A549 (cell line): Measurements from ENCODE around the gene DCAF4. TPM values are rescaled to one million over a fixed set of nuclear protein-coding genes. Genes with fewer than 3 reads are reported as not detected.

Source experiments
- ATAC-seq, 2 experiments: fragments of 200-7000 bp in 1 of 2; fragments of >200 bp in 1 of 2; cut with Nextera tagmentation in 1 of 2; cut with Tn5 transposase in 1 of 2; 3 replicates each; pipeline versions ENCODE4 v1.8.0 to v1.9.1; 2018 to 2020; ENCODE audit warnings: mild to moderate bottlenecking in 1 of 2, moderate library complexity in 1 of 2
- CTCF ChIA-PET: fragments of 300-600 bp; sonication (Branson Sonifier 250); formaldehyde crosslinking; extraction: SDS; loops from one replicate; lab custom pipeline; 2021; ENCODE audit warnings: antibody characterized with exemption, inconsistent platforms; lab: Yijun Ruan, JAX
- POLR2A ChIA-PET: fragments of 350-600 bp; formaldehyde crosslinking; extraction: SDS; loops from one replicate; lab custom pipeline; 2021; ENCODE audit warnings: antibody characterized with exemption, inconsistent platforms; lab: Yijun Ruan, JAX
- DNase-seq, 2 experiments: peaks; one replicate each; pipeline versions ENCODE4 v3.0.0 to v3.0.0-alpha.2; 2011 to 2016; ENCODE audit warnings: low read depth in 1 of 2, low spot score in 1 of 2
- FAIRE-seq: peaks from 2 replicates; lab custom pipeline; 2011; peaks lifted over from hg19 to GRCh38; lab: Jason Lieb, UNC
- H3K27ac ChIP-seq, 2 experiments: fragments of >200 bp; sonication (Bioruptor Twin); formaldehyde crosslinking; 3 replicates each; pipeline ENCODE4 v1.5.1; 2016 to 2017
- H3K4me1 ChIP-seq: fragments of >200 bp; sonication (Bioruptor Twin); formaldehyde crosslinking; 3 replicates; pipeline ENCODE4 v1.6.1; 2016
- H3K4me2 ChIP-seq: fragments of >200 bp; sonication (Bioruptor Twin); formaldehyde crosslinking; 3 replicates; pipeline ENCODE4 v1.6.1; 2016
- H3K4me3 ChIP-seq: fragments of >200 bp; sonication (Bioruptor Twin); formaldehyde crosslinking; 3 replicates; pipeline ENCODE4 v1.5.1; 2016
- H3K9me3 ChIP-seq: fragments of >200 bp; sonication (Bioruptor Twin); formaldehyde crosslinking; 3 replicates; pipeline ENCODE4 v1.6.1; 2016
- CBX8 ChIP-seq: fragments of 200-600 bp; sonication (generic); IDR thresholded peaks from 2 replicates; pipeline ENCODE4 v1.6.1; 2016
- CEBPB ChIP-seq, 2 experiments: fragments of >200 bp in 1 of 2; sonication (Bioruptor Twin) in 1 of 2; formaldehyde crosslinking in 1 of 2; IDR thresholded peaks; 2 replicates each; pipeline ENCODE4 v1.6.1; 2012 to 2016
- EHF ChIP-seq: fragments of 250-450 bp; sonication (Bioruptor Pico); IDR thresholded peaks from 2 replicates; pipeline ENCODE4 v1.5.0; 2020; ENCODE audit warnings: mild to moderate bottlenecking
- EHMT2 ChIP-seq: fragments of 200-600 bp; sonication (generic); IDR thresholded peaks from 2 replicates; pipeline ENCODE4 v1.6.1; 2016; ENCODE audit warnings: antibody characterized with exemption, low read depth, mild to moderate bottlenecking, moderate library complexity
- ESRRA ChIP-seq: fragments of 150-350 bp; IDR thresholded peaks from 2 replicates; pipeline ENCODE4 v1.6.1; 2014; ENCODE audit warnings: mild to moderate bottlenecking, low read length, borderline replicate concordance
- FOSB ChIP-seq: fragments of 250-450 bp; sonication (Bioruptor Pico); IDR thresholded peaks from 2 replicates; pipeline ENCODE4 v1.5.0; 2020; ENCODE audit warnings: mild to moderate bottlenecking, moderate library complexity
- FOXS1 ChIP-seq: fragments of 250-450 bp; sonication (Bioruptor Pico); IDR thresholded peaks from 2 replicates; pipeline ENCODE4 v1.5.0; 2020; ENCODE audit warnings: mild to moderate bottlenecking, moderate library complexity
- GATA3 ChIP-seq: IDR thresholded peaks from 2 replicates; pipeline ENCODE4 v1.6.1; 2012; ENCODE audit warnings: borderline replicate concordance
- HDAC2 ChIP-seq: fragments of 200-600 bp; sonication (generic); IDR thresholded peaks from 2 replicates; pipeline ENCODE4 v1.6.1; 2016
- HEYL ChIP-seq: fragments of 250-450 bp; sonication (Bioruptor Pico); IDR thresholded peaks from 2 replicates; pipeline ENCODE4 v1.8.0; 2021; ENCODE audit warnings: mild to moderate bottlenecking, moderate library complexity
- HOXB13 ChIP-seq: fragments of 250-450 bp; sonication (Bioruptor Pico); IDR thresholded peaks from 2 replicates; pipeline ENCODE4 v1.5.0; 2020; ENCODE audit warnings: low read depth, mild to moderate bottlenecking, moderate library complexity
- KDM1A ChIP-seq: fragments of 200-600 bp; sonication (generic); IDR thresholded peaks from 2 replicates; pipeline ENCODE4 v1.6.1; 2016; ENCODE audit warnings: low read depth, mild to moderate bottlenecking
- MAFK ChIP-seq: fragments of 450-650 bp; IDR thresholded peaks from 2 replicates; pipeline ENCODE4 v1.6.1; 2014; ENCODE audit not compliant: partially characterized antibody
- MAZ ChIP-seq: fragments of 150-350 bp; IDR thresholded peaks from 2 replicates; pipeline ENCODE4 v1.6.1; 2014; ENCODE audit warnings: antibody characterized with exemption, low read depth, low read length, borderline replicate concordance
- MYC ChIP-seq: IDR thresholded peaks from 2 replicates; pipeline ENCODE4 v1.6.1; 2012; ENCODE audit warnings: mild to moderate bottlenecking, inconsistent platforms, low read length, improper control_type of control experiment, borderline replicate concordance
- NPAS2 ChIP-seq: fragments of 250-450 bp; sonication (Bioruptor Pico); IDR thresholded peaks from 2 replicates; pipeline ENCODE4 v1.8.0; 2022; ENCODE audit warnings: mild to moderate bottlenecking, moderate library complexity, borderline replicate concordance
- NR3C1 ChIP-seq: fragments of >200 bp; sonication (Bioruptor Twin); formaldehyde crosslinking; IDR thresholded peaks from 3 replicates; pipeline ENCODE4 v1.6.1; 2017
- PHF8 ChIP-seq: fragments of 200-600 bp; sonication (generic); IDR thresholded peaks from 2 replicates; pipeline ENCODE4 v1.6.1; 2016; ENCODE audit warnings: low read depth, mild to moderate bottlenecking, antibody characterized with exemption, moderate library complexity, borderline replicate concordance
- POLR2A ChIP-seq: IDR thresholded peaks from 2 replicates; pipeline ENCODE4 v1.6.1; 2012; ENCODE audit warnings: mild to moderate bottlenecking, low read length
- POLR2AphosphoS2 ChIP-seq: conservative IDR thresholded peaks from 2 replicates; pipeline ENCODE4 v1.6.1; 2012; ENCODE audit warnings: low read length, improper control_type of control experiment, inconsistent platforms
- RAD21 ChIP-seq, 2 experiments: fragments of >200 bp in 1 of 2; sonication (Bioruptor Twin) in 1 of 2; formaldehyde crosslinking in 1 of 2; IDR thresholded peaks in 1 of 2; conservative IDR thresholded peaks in 1 of 2; 2 replicates in 1 of 2; 3 replicates in 1 of 2; pipeline ENCODE4 v1.6.1; 2012 to 2018; ENCODE audit warnings: inconsistent platforms in 1 of 2
- RCOR1 ChIP-seq: fragments of 150-350 bp; IDR thresholded peaks from 2 replicates; pipeline ENCODE4 v1.6.1; 2014; ENCODE audit warnings: antibody characterized with exemption, low read length, low read depth
- RFX5 ChIP-seq: fragments of 450-650 bp; IDR thresholded peaks from 2 replicates; pipeline ENCODE4 v1.7.1; 2014; ENCODE audit warnings: antibody characterized with exemption, mild to moderate bottlenecking, moderate library complexity
- SMC3 ChIP-seq: fragments of >200 bp; sonication (Bioruptor Twin); formaldehyde crosslinking; IDR thresholded peaks from 3 replicates; pipeline ENCODE4 v1.6.1; 2018; ENCODE audit warnings: inconsistent platforms
- SREBF2 ChIP-seq: fragments of 450-650 bp; IDR thresholded peaks from 2 replicates; pipeline ENCODE4 v1.6.1; 2014; ENCODE audit warnings: mild to moderate bottlenecking, moderate library complexity
- TFCP2L1 ChIP-seq: fragments of 250-450 bp; sonication (Bioruptor Pico); IDR thresholded peaks from 2 replicates; pipeline ENCODE4 v1.5.0; 2021; ENCODE audit warnings: mild to moderate bottlenecking
- TP53 ChIP-seq: fragments of 250-450 bp; sonication (Bioruptor Pico); IDR thresholded peaks from 2 replicates; pipeline ENCODE4 v1.5.0; 2021; ENCODE audit warnings: mild to moderate bottlenecking, moderate library complexity
- ZFP36 ChIP-seq: fragments of 450-650 bp; IDR thresholded peaks from 2 replicates; pipeline ENCODE4 v1.6.1; 2014; ENCODE audit warnings: borderline replicate concordance; ENCODE audit not compliant: partially characterized antibody
- ZSCAN20 ChIP-seq: fragments of 250-450 bp; sonication (Bioruptor Pico); IDR thresholded peaks from 2 replicates; pipeline ENCODE4 v1.8.0; 2022; ENCODE audit warnings: mild to moderate bottlenecking, moderate library complexity
- WGBS: methylation state at CpG from one replicate; pipeline ENCODE4 v1.1.6; 2017; ENCODE audit errors: missing lambda C conversion rate; 5-methylcytosine and 5-hydroxymethylcytosine counted together
- polyA plus RNA-seq, 4 experiments: library from polyadenylated mRNA; depleted of rRNA in 3 of 4; stranded (reverse); fragments of >200 nt; fragmentation: RNase III in 1 of 4; extraction: RNeasy Plus Mini Kit Qiagen cat#74134 plus additional on column Dnase treatment in 1 of 4; gene quantifications; 2 replicates in 3 of 4; 3 replicates in 1 of 4; pipeline ENCODE4 v1.2.3, GENCODE V29; 2011 to 2017
- TF ChIP-seq, protein P1 (sequence below): IDR thresholded peaks from 2 replicates; pipeline ENCODE4 v1.6.1; 2012
- TF ChIP-seq, protein P2 (sequence below): fragments of 450-650 bp; IDR thresholded peaks from 2 replicates; pipeline ENCODE4 v1.6.1; 2014; ENCODE audit warnings: antibody characterized with exemption
- TF ChIP-seq, protein P3 (sequence below): IDR thresholded peaks from 2 replicates; pipeline ENCODE4 v1.6.1; 2012

DCAF4 gene
- polyA plus RNA-seq, 2 of the 4 experiments (the other 2 are of a cell fraction): 18.4 to 22.4 TPM

DNA sequence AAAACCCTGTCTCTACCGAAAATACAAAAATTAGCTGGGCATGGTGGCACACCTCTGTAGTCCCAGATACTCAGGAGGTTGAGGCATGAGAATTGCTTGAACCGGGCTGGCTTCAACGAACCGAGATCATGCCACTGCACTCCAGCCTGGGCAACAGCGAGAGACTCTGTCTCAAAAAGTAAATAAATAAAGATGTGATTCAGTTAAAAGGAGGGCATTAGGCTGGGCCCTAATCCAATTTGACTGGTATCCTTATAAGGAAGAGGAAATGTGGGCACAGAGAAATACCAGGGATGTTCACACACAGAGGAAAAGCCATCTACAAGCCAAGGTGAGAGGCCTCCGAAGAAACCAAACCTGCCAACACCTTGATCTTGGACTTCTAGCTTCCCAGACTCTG lies 10.1 kb upstream of the DCAF4 start:
- TF ChIP-seq TP53: no peak
- TF ChIP-seq MYC: no peak
- no peak for TF ChIP-seq HOXB13 (CRISPR knock-in tag)
- no peak for TF ChIP-seq ZFP36
- no peak for TF ChIP-seq SREBF2
- no peak for TF ChIP-seq FOSB (CRISPR knock-in tag)
- TF ChIP-seq CEBPB (IDR thresholded peaks at IDR 0.05): no peak
- no peak for TF ChIP-seq RCOR1
- no peak for TF ChIP-seq NR3C1
- TF ChIP-seq GATA3: no peak
- no peak for TF ChIP-seq FOXS1
- no peak for TF ChIP-seq NPAS2 (CRISPR knock-in tag)
- no peak for TF ChIP-seq EHF (CRISPR knock-in tag)
- TF ChIP-seq ESRRA: no peak
- TF ChIP-seq KDM1A: no peak
- TF ChIP-seq, all 56 proteins: peak for 0
- Histone ChIP-seq H3K27ac (no peak overlapping the region), H3K4me3 (no peak overlapping the region), H3K4me2 (peak overlapping the region; percentile 18; the same call in 1 of the 3 replicates), H3K4me1 (peaks cover 8% of the 10 kb centered on the region; the same call in 1 of the 3 replicates), H3K9me3 (no peaks in the 10 kb centered on the region)
- DNase-seq: peak in 1 of 2 experiments; percentile 25
- ChIA-PET CTCF (interaction anchor here (1.0 to 3.0 kb wide), 6 partner anchors 11 to 409 kb away, joined by 3 to 24 read pairs (median 4); no protein-coding TSS in a partner anchor), POLR2A (no interaction called here)
- no peak for FAIRE-seq
- peak in 1 of 2 experiments; percentile 65; a peak in 3 of 6 replicates for ATAC-seq
- WGBS: 20% methylated on average over 6 of the region's 6 CpGs

DNA sequence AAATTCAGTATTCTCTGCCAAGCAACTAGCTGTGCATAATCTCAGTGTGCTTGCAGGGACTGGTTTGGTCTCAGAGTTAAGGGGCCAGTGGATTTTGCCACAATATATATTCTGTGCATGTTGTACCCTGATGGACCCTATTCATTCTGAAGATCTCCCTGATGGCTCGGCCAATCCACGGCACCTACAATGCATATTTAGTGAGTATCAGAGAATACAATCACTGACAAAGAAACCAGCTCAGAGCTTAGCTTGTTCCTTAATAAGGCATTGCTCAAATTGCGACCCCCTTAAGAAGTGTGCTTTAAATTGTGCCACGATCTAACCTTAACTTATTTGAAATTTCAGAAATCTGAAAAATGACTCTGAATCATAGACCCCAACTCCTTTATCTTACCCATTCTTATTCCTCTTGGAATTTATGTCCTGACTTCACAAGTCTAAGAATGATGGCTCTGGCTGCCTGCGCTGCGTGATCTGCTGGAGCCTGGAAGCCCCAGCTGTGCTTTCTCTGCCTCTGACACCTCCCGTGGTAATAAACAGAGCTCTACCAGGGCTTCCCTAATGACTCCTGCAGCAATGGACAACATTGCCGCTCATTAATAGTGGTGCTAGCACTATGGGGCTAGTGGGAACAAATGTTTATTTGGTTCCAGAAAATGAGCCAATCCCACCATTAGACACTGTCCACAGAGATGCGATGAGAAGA lies 9.0 kb upstream of the DCAF4 start:
- POLR2A ChIA-PET: no interaction called here
- no peak for ATAC-seq
- peaks cover 8% of the 10 kb centered on the region; the same call in 1 of the 3 replicates for H3K4me1 ChIP-seq
- H3K27ac ChIP-seq: no peak overlapping the region
- H3K9me3 ChIP-seq: no peaks in the 10 kb centered on the region
- no peak for DNase-seq
- no peak overlapping the region for H3K4me3 ChIP-seq
- TF ChIP-seq MAZ: no peak
- no peak for TF ChIP-seq NPAS2 (CRISPR knock-in tag)
- no peak for TF ChIP-seq KDM1A
- no peak for TF ChIP-seq SMC3
- no peak for TF ChIP-seq POLR2AphosphoS2
- no peak for TF ChIP-seq TFCP2L1 (CRISPR knock-in tag)
- TF ChIP-seq, all 56 proteins: peak for 0
- no peak overlapping the region for H3K4me2 ChIP-seq
- WGBS: 62% methylated on average over 8 of the region's 9 CpGs
- CTCF ChIA-PET: interaction anchor here (0.7 to 3.0 kb wide), 7 partner anchors 8 to 403 kb away, joined by 3 to 24 read pairs (median 5); no protein-coding TSS in a partner anchor
- FAIRE-seq: no peak

DNA sequence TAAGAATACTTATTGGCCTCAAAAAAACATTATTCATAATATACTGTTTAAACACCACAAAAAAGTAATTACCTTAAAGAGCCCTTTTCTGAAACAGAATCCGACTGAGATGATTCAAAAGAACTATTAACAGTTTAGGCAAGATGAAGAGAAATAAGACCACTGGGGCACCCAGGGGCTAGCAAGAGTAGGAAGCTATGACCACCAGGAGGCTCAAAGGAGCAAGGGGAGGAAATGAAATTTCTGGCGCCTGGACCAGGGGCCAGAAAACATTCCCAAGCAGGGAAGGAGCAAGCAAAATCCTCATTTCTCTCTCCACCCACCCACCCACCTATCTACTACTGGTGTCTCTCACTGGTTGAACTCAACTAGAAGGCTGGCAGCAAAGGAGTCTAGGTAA lies 6.3 kb upstream of the DCAF4 start:
- CTCF ChIA-PET: interaction anchor here (1.3 to 2.0 kb wide), 3 partner anchors 14 to 406 kb away, joined by 5 to 7 read pairs (median 7); no protein-coding TSS in a partner anchor
- H3K4me1 ChIP-seq: peaks cover 8% of the 10 kb centered on the region; the same call in 1 of the 3 replicates
- H3K4me2 ChIP-seq: no peak overlapping the region
- ATAC-seq: peak in 1 of 2 experiments; percentile 42; a peak in 1 of 6 replicates
- POLR2A ChIA-PET: interaction anchor here (1.2 kb wide), 1 partner anchor 15 kb away, joined by 6 read pairs; no protein-coding TSS in a partner anchor
- H3K4me3 ChIP-seq: no peak overlapping the region
- H3K27ac ChIP-seq: no peak overlapping the region
- no peak for DNase-seq
- WGBS: 54% methylated on average over 2 of the region's 2 CpGs
- H3K9me3 ChIP-seq: no peaks in the 10 kb centered on the region
- no peak for FAIRE-seq
- TF ChIP-seq, protein P1, sequence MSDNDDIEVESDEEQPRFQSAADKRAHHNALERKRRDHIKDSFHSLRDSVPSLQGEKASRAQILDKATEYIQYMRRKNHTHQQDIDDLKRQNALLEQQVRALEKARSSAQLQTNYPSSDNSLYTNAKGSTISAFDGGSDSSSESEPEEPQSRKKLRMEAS: no peak
- no peak for TF ChIP-seq MAFK
- TF ChIP-seq HDAC2: no peak
- no peak for TF ChIP-seq CBX8
- TF ChIP-seq ZSCAN20: no peak
- TF ChIP-seq POLR2AphosphoS2: no peak
- no peak for TF ChIP-seq EHMT2
- TF ChIP-seq PHF8: no peak
- TF ChIP-seq ESRRA: no peak
- no peak for TF ChIP-seq FOXS1
- no peak for TF ChIP-seq POLR2A
- no peak for TF ChIP-seq KDM1A
- no peak for TF ChIP-seq RAD21 (conservative IDR thresholded peaks at IDR 0.05 in 1 of 2, IDR thresholded peaks at IDR 0.05 in 1 of 2)
- TF ChIP-seq EHF (CRISPR knock-in tag): no peak
- TF ChIP-seq, protein P2, sequence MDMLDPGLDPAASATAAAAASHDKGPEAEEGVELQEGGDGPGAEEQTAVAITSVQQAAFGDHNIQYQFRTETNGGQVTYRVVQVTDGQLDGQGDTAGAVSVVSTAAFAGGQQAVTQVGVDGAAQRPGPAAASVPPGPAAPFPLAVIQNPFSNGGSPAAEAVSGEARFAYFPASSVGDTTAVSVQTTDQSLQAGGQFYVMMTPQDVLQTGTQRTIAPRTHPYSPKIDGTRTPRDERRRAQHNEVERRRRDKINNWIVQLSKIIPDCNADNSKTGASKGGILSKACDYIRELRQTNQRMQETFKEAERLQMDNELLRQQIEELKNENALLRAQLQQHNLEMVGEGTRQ: no peak
- no peak for TF ChIP-seq RFX5
- no peak for TF ChIP-seq HEYL (CRISPR knock-in tag)
- TF ChIP-seq NPAS2 (CRISPR knock-in tag): no peak
- TF ChIP-seq, protein P3, sequence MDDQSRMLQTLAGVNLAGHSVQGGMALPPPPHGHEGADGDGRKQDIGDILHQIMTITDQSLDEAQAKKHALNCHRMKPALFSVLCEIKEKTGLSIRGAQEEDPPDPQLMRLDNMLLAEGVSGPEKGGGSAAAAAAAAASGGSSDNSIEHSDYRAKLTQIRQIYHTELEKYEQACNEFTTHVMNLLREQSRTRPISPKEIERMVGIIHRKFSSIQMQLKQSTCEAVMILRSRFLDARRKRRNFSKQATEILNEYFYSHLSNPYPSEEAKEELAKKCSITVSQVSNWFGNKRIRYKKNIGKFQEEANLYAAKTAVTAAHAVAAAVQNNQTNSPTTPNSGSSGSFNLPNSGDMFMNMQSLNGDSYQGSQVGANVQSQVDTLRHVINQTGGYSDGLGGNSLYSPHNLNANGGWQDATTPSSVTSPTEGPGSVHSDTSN: no peak
